ENCODE measurements around the gene GRIN2C.

The GRIN2C gene

GRCh38 chr17:74831444-74832146 lies 28.1 kb downstream of the GRIN2C start:
- no peak for TF ChIP-seq CTCF (IDR thresholded peaks at IDR 0.05; ENCODE audit: low read depth, low read length)
- no peak overlapping the region for H3K4me3 ChIP-seq (ENCODE audit: low read depth, low read length)

GRCh38 chr17:74830861-74831260 lies 28.8 kb downstream of the GRIN2C start:
- H3K4me3 ChIP-seq (ENCODE audit: low read depth, low read length), result no peak overlapping the region
- no peak for TF ChIP-seq CTCF (IDR thresholded peaks at IDR 0.05; ENCODE audit: low read depth, low read length)

- TF ChIP-seq CTCF (IDR thresholded peaks at IDR 0.05; ENCODE audit: low read depth, low read length), result no peak
- H3K4me3 ChIP-seq (ENCODE audit: low read depth, low read length), result no peak overlapping the region
Observed at GRCh38 chr17:74827800-74828199, 31.9 kb downstream of the GRIN2C start.

GRCh38 chr17:74825952-74826719 lies 33.5 kb downstream of the GRIN2C start:
- H3K4me3 ChIP-seq (ENCODE audit: low read depth, low read length), result no peak overlapping the region
- no peak for TF ChIP-seq CTCF (IDR thresholded peaks at IDR 0.05; ENCODE audit: low read depth, low read length)

- no peak overlapping the region for H3K4me3 ChIP-seq (ENCODE audit: low read depth, low read length)
- no peak for TF ChIP-seq CTCF (IDR thresholded peaks at IDR 0.05; ENCODE audit: low read depth, low read length)
Observed at GRCh38 chr17:74824961-74825627, 34.6 kb downstream of the GRIN2C start.

GRCh38 chr17:74822939-74823367 lies 36.7 kb downstream of the GRIN2C start:
- no peak overlapping the region for H3K4me3 ChIP-seq (ENCODE audit: low read depth, low read length)
- TF ChIP-seq CTCF (IDR thresholded peaks at IDR 0.05; ENCODE audit: low read depth, low read length), result no peak
